Endodermal cell (in vitro differentiated cells): ENCODE results near the gene SCAMP3. TPM values are rescaled to one million over a fixed set of nuclear protein-coding genes. Genes with fewer than 3 reads are reported as not detected.
A peak's percentile ranks its signal among the peaks of the same experiment; 100 is the strongest.

Experiments used
- DNase-seq: peaks from one replicate; pipeline ENCODE4 v3.0.0-alpha.2; 2017
- H3K27ac ChIP-seq: 2 replicates; pipeline ENCODE4 v1.5.1; 2013; ENCODE audit warnings: mild to moderate bottlenecking, low read depth, low read length, moderate library complexity
- H3K27me3 ChIP-seq: 2 replicates; pipeline ENCODE4 v1.6.1; 2013; ENCODE audit warnings: mild to moderate bottlenecking, low read length, moderate library complexity; ENCODE audit not compliant: insufficient read depth, control insufficient read depth, poor library complexity, severe bottlenecking
- H3K36me3 ChIP-seq: 2 replicates; pipeline ENCODE4 v1.7.0; 2013; ENCODE audit warnings: mild to moderate bottlenecking, low read length, moderate library complexity; ENCODE audit not compliant: control insufficient read depth, insufficient read depth
- H3K4me1 ChIP-seq: one replicate; pipeline ENCODE4 v1.7.0; 2013; ENCODE audit warnings: low read length; ENCODE audit not compliant: control insufficient read depth, insufficient read depth
- H3K4me3 ChIP-seq: 2 replicates; pipeline ENCODE4 v1.5.1; 2013; ENCODE audit warnings: mild to moderate bottlenecking, low read length, moderate library complexity
- H3K9ac ChIP-seq: 2 replicates; pipeline ENCODE4 v1.6.1; 2013; ENCODE audit warnings: mild to moderate bottlenecking, low read length, moderate library complexity; ENCODE audit not compliant: poor library complexity, severe bottlenecking; ENCODE audit errors: extremely low read depth
- H3K9me3 ChIP-seq: 2 replicates; pipeline ENCODE4 v1.6.1; 2013; ENCODE audit warnings: mild to moderate bottlenecking, low read length, moderate library complexity; ENCODE audit not compliant: control insufficient read depth
- H3K27ac Mint-ChIP-seq: 2 replicates; pipeline ENCODE4 v1.8.0; 2020; ENCODE audit warnings: mixed read lengths
- H3K27me3 Mint-ChIP-seq: 2 replicates; pipeline ENCODE4 v1.8.0; 2021; ENCODE audit warnings: mild to moderate bottlenecking, mixed read lengths; ENCODE audit not compliant: insufficient read depth
- H3K36me3 Mint-ChIP-seq: 2 replicates; pipeline ENCODE4 v1.8.0; 2020; ENCODE audit warnings: low read depth, mixed read lengths
- H3K4me1 Mint-ChIP-seq: 2 replicates; pipeline ENCODE4 v1.8.0; 2020; ENCODE audit warnings: mixed read lengths
- H3K4me3 Mint-ChIP-seq: 2 replicates; pipeline ENCODE4 v1.8.0; 2020; ENCODE audit warnings: mild to moderate bottlenecking, moderate library complexity, mixed read lengths
- H3K9me3 Mint-ChIP-seq: 2 replicates; pipeline ENCODE4 v1.8.0; 2020; ENCODE audit warnings: mild to moderate bottlenecking, mixed read lengths
- WGBS, 2 experiments: methylation state at CpG; one replicate each; pipeline versions ENCODE4 v1.1.5 to v1.1.7; 2013; ENCODE audit warnings: missing lambda C conversion rate in 2 of 2, mixed read lengths in 1 of 2; ENCODE audit not compliant: insufficient coverage in 1 of 2, insufficient read length in 1 of 2; 5-methylcytosine and 5-hydroxymethylcytosine counted together
- total RNA-seq, 2 donors: library from RNA; stranded (reverse); fragmentation: NEBNext Ultra II Directional in 1 of 2; extraction: Animal tissue kit (Norgen Biotek cat#: 25700) in 1 of 2; gene quantifications; 2 replicates in 1 of 2; 3 replicates in 1 of 2; pipeline ENCODE4 v1.2.1, GENCODE V29; 2021
- TF ChIP-seq, protein P1 (sequence below): fragments of 200-600 bp; sonication (generic); conservative IDR thresholded peaks from 2 replicates; pipeline ENCODE4 v1.5.0; 2021; ENCODE audit warnings: antibody characterized with exemption, mild to moderate bottlenecking

SCAMP3 gene
- total RNA-seq, 2 donors from 2014 or later, result 56.1 TPM

DNA sequence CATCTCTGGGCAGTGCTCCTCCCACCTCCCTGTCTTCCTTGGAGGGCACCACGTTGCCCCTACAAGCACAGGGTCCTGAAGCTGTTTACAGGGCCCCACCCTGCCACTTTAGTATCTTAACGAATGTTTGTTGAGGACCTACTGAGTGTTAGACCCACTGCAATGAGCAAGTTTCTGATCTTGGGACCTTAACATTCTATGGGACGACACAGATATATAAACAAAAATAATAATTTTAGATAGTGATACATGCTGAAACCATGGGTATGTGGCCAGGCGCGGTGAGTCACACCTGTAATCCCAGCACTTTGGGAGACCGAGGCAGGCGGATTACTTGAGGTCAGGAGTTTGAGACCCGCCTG is 17.0 kb downstream of the SCAMP3 start:
- Histone ChIP-seq H3K27me3 (no peaks in the 10 kb centered on the region), H3K9me3 (no peaks in the 10 kb centered on the region), H3K27ac (peak overlapping the region; percentile 89), H3K4me1 (no peaks in the 10 kb centered on the region), H3K9ac (peak overlapping the region; percentile 43), H3K4me3 (peak overlapping the region; percentile 89), H3K36me3 (peaks cover 5% of the 10 kb centered on the region)
- 68 to 70% methylated on average over 5 to 8 of the region's 8 CpGs for WGBS, 2 experiments
- Mint-ChIP-seq H3K27me3 (peaks cover 13% of the 10 kb centered on the region), H3K9me3 (no peaks in the 10 kb centered on the region), H3K27ac (peak overlapping the region; percentile 93), H3K4me3 (peak overlapping the region; percentile 77), H3K4me1 (peaks cover 17% of the 10 kb centered on the region), H3K36me3 (peaks cover 21% of the 10 kb centered on the region)
- TF ChIP-seq, protein P1, sequence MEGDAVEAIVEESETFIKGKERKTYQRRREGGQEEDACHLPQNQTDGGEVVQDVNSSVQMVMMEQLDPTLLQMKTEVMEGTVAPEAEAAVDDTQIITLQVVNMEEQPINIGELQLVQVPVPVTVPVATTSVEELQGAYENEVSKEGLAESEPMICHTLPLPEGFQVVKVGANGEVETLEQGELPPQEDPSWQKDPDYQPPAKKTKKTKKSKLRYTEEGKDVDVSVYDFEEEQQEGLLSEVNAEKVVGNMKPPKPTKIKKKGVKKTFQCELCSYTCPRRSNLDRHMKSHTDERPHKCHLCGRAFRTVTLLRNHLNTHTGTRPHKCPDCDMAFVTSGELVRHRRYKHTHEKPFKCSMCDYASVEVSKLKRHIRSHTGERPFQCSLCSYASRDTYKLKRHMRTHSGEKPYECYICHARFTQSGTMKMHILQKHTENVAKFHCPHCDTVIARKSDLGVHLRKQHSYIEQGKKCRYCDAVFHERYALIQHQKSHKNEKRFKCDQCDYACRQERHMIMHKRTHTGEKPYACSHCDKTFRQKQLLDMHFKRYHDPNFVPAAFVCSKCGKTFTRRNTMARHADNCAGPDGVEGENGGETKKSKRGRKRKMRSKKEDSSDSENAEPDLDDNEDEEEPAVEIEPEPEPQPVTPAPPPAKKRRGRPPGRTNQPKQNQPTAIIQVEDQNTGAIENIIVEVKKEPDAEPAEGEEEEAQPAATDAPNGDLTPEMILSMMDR, result no peak
- DNase-seq, result no peak

GRCh38 chr1:155244368-155245162 is 17.6 kb downstream of the SCAMP3 start:
- Histone ChIP-seq H3K27me3 (no peaks in the 10 kb centered on the region), H3K4me1 (no peaks in the 10 kb centered on the region), H3K36me3 (peaks cover 7% of the 10 kb centered on the region), H3K27ac (peak overlapping the region; percentile 89), H3K4me3 (peak overlapping the region; percentile 89), H3K9ac (peak overlapping the region; percentile 57), H3K9me3 (no peaks in the 10 kb centered on the region)
- DNase-seq, result peak; percentile 99
- Mint-ChIP-seq H3K36me3 (peaks cover 21% of the 10 kb centered on the region), H3K27ac (peak overlapping the region; percentile 93), H3K4me1 (peaks cover 17% of the 10 kb centered on the region), H3K4me3 (peak overlapping the region; percentile 77), H3K27me3 (peaks cover 13% of the 10 kb centered on the region), H3K9me3 (no peaks in the 10 kb centered on the region)
- TF ChIP-seq, protein P1, result peak; percentile 61
- WGBS, 2 experiments, result 1% methylated on average over 30 to 51 of the region's 53 CpGs

DNA sequence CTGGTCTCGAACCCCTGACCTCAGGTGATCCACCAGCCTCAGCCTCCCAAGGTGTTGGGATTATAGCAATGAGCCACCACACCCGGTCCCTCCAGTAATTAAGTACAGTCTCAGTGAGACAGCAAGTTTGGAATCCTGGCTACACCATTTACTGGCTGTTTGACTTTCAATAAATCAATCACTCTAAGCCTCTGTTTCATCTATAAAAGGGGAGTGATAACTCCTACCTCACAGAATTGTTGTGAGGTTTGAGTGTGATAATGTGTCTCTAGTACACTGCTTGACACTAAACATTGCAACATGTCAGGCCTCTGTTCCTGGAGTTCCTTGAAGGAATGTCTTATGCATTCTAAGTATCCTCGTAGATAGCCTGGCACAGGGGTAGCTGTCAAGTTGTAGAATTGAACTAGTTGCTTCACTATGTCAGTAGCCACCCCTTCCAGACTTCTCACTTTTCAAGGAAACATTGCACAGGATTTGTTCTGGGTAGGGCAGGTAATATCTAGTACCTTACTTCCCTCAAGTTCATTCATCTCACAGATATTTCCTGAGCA is 19.3 kb downstream of the SCAMP3 start:
- no peak overlapping the region for H3K27ac ChIP-seq
- H3K27me3 ChIP-seq, result no peaks in the 10 kb centered on the region
- TF ChIP-seq, protein P1, result no peak
- no peaks in the 10 kb centered on the region for H3K9me3 ChIP-seq
- 81 to 86% methylated on average over 2 to 3 of the region's 3 CpGs for WGBS, 2 experiments
- no peak for DNase-seq
- Mint-ChIP-seq H3K9me3 (no peaks in the 10 kb centered on the region), H3K36me3 (peaks cover 22% of the 10 kb centered on the region), H3K27me3 (peaks cover 13% of the 10 kb centered on the region), H3K4me3 (peak overlapping the region; percentile 77), H3K27ac (no peak overlapping the region), H3K4me1 (peaks cover 12% of the 10 kb centered on the region)
- peak overlapping the region; percentile 89 for H3K4me3 ChIP-seq
- no peaks in the 10 kb centered on the region for H3K4me1 ChIP-seq
- peaks cover 6% of the 10 kb centered on the region for H3K36me3 ChIP-seq
- no peak overlapping the region for H3K9ac ChIP-seq
